Brain microvascular endothelial cell (primary cell): ENCODE results near the gene VPS51.

Experiments used
- DNase-seq: peaks from one replicate; pipeline ENCODE4 v3.0.0-alpha.2; 2020
- H3K27ac ChIP-seq: fragments of 250-450 bp; sonication (Bioruptor Pico); 2 replicates; pipeline ENCODE4 v1.5.1; 2020; ENCODE audit warnings: mild to moderate bottlenecking, moderate library complexity
- H3K27me3 ChIP-seq: fragments of 250-450 bp; sonication (Bioruptor Pico); replicated peaks from 2 replicates; pipeline ENCODE4 v1.5.1; 2020; ENCODE audit warnings: mild to moderate bottlenecking
- H3K36me3 ChIP-seq: fragments of 250-450 bp; sonication (Bioruptor Pico); replicated peaks from 2 replicates; pipeline ENCODE4 v1.5.1; 2020; ENCODE audit warnings: mild to moderate bottlenecking
- H3K4me3 ChIP-seq: 2 replicates; pipeline ENCODE4 v1.5.1; 2011; ENCODE audit warnings: low read depth, mild to moderate bottlenecking, control low read depth, low read length, moderate library complexity
- CTCF ChIP-seq: IDR thresholded peaks from 2 replicates; pipeline ENCODE4 v1.5.1; 2011; ENCODE audit warnings: low read depth, mild to moderate bottlenecking, moderate library complexity, low read length, control low read depth, inconsistent platforms; ENCODE audit errors: missing control alignments
- in situ Hi-C: cut with HindIII; loops from 2 replicates; pipeline ENCODE4 v1.10.0; 2017; ENCODE audit warnings: low sequenced_read_pairs, low pct_ligation_motif_present

Gene VPS51

GRCh38 chr11:65156256-65156655, 60.2 kb downstream of the VPS51 start:
- no peaks in the 10 kb centered on the region for H3K27me3 ChIP-seq
- DNase-seq: no peak
- no peak overlapping the region for H3K4me3 ChIP-seq
- no peaks in the 10 kb centered on the region for H3K36me3 ChIP-seq
- in situ Hi-C loops: no loop called here
- no peak overlapping the region for H3K27ac ChIP-seq
- TF ChIP-seq CTCF: no peak

GRCh38 chr11:65156926-65157325, 60.9 kb downstream of the VPS51 start:
- no peak overlapping the region for H3K4me3 ChIP-seq
- no peak for TF ChIP-seq CTCF
- in situ Hi-C loops: no loop called here
- no peak for DNase-seq
- no peaks in the 10 kb centered on the region for H3K36me3 ChIP-seq
- no peak overlapping the region for H3K27ac ChIP-seq
- no peaks in the 10 kb centered on the region for H3K27me3 ChIP-seq

- Histone ChIP-seq H3K27ac (no peak overlapping the region), H3K36me3 (no peaks in the 10 kb centered on the region), H3K27me3 (no peaks in the 10 kb centered on the region), H3K4me3 (no peak overlapping the region)
- in situ Hi-C loops: no loop called here
- DNase-seq: no peak
- no peak for TF ChIP-seq CTCF
Observed at GRCh38 chr11:65157336-65157735, 61.3 kb downstream of the VPS51 start.

GRCh38 chr11:65159012-65159411, 63.0 kb downstream of the VPS51 start:
- in situ Hi-C loops: no loop called here
- no peaks in the 10 kb centered on the region for H3K27me3 ChIP-seq
- no peak overlapping the region for H3K4me3 ChIP-seq
- no peak for DNase-seq
- H3K27ac ChIP-seq: no peak overlapping the region
- no peaks in the 10 kb centered on the region for H3K36me3 ChIP-seq
- TF ChIP-seq CTCF: no peak

GRCh38 chr11:65160643-65161042, 64.6 kb downstream of the VPS51 start:
- Histone ChIP-seq H3K27me3 (no peaks in the 10 kb centered on the region), H3K4me3 (no peak overlapping the region), H3K36me3 (no peaks in the 10 kb centered on the region), H3K27ac (no peak overlapping the region)
- no peak for DNase-seq
- in situ Hi-C loops: no loop called here
- no peak for TF ChIP-seq CTCF
